K562 (cell line): Measurements from ENCODE around the gene CDK9. TPM values are rescaled to one million over a fixed set of nuclear protein-coding genes. Genes with fewer than 3 reads are reported as not detected.

ENCODE experiments used
- CBX3 ChIP-seq, 2 experiments: IDR thresholded peaks; 1 replicate in 1 of 2; 2 replicates in 1 of 2; pipeline ENCODE4 v1.6.1; 2012; ENCODE audit warnings: inconsistent platforms in 2 of 2, low read length in 2 of 2, borderline replicate concordance in 1 of 2, control low read depth in 1 of 2
- CXXC5 ChIP-seq: fragments of 250-450 bp; sonication (Bioruptor Pico); IDR thresholded peaks from 2 replicates; pipeline ENCODE4 v1.8.0; 2022; ENCODE audit warnings: inconsistent platforms, mild to moderate bottlenecking, moderate library complexity
- E2F4 ChIP-seq: sonication (generic); formaldehyde crosslinking; IDR thresholded peaks from 2 replicates; pipeline ENCODE4 v1.8.0; 2022; ENCODE audit warnings: mild to moderate bottlenecking, low read depth, missing genetic modification reagents
- HDAC3 ChIP-seq: fragments of 450-650 bp; IDR thresholded peaks from 2 replicates; pipeline ENCODE4 v1.6.1; 2018; ENCODE audit warnings: borderline replicate concordance, mild to moderate bottlenecking, moderate library complexity; ENCODE audit not compliant: partially characterized antibody
- IFI16 ChIP-seq: fragments of 250-450 bp; sonication (Bioruptor Pico); IDR thresholded peaks from 2 replicates; pipeline ENCODE4 v2.1.2; 2022; ENCODE audit warnings: mild to moderate bottlenecking, inconsistent platforms
- NCOA2 ChIP-seq, 2 experiments: fragments of 450-650 bp; IDR thresholded peaks; 2 replicates each; pipeline ENCODE4 v1.6.1; 2018; ENCODE audit warnings: mild to moderate bottlenecking in 2 of 2, moderate library complexity in 1 of 2; ENCODE audit not compliant: partially characterized antibody in 2 of 2
- PKNOX1 ChIP-seq: fragments of 450-650 bp; IDR thresholded peaks from 2 replicates; pipeline ENCODE4 v1.6.1; 2016
- RERE ChIP-seq: sonication (generic); formaldehyde crosslinking; IDR thresholded peaks from 2 replicates; pipeline ENCODE4 v1.8.0; 2023; ENCODE audit warnings: missing genetic modification reagents, mild to moderate bottlenecking, borderline replicate concordance
- SMARCA4 ChIP-seq: fragments of 450-650 bp; IDR thresholded peaks from 2 replicates; pipeline ENCODE4 v1.6.1; 2016
- SMARCE1 ChIP-seq: fragments of 450-650 bp; IDR thresholded peaks from 2 replicates; pipeline ENCODE4 v1.7.1; 2016; ENCODE audit warnings: mild to moderate bottlenecking
- SRSF9 ChIP-seq: fragments of 200-400 bp; formaldehyde crosslinking; IDR thresholded peaks from 2 replicates; pipeline ENCODE4 v1.6.1; 2017; ENCODE audit warnings: low read depth, low read length, borderline replicate concordance
- ZHX1 ChIP-seq: fragments of 150-350 bp; conservative IDR thresholded peaks from 2 replicates; pipeline ENCODE4 v1.6.1; 2014; ENCODE audit warnings: low read length
- ZNF146 ChIP-seq: IDR thresholded peaks from one replicate; pipeline ENCODE4 v1.6.1; 2018; ENCODE audit warnings: missing compliant biosample characterization; ENCODE audit not compliant: unreplicated experiment
- polyA plus RNA-seq, 8 experiments: library from polyadenylated mRNA; depleted of rRNA in 4 of 8; stranded (reverse) in 5 of 8; unstranded in 3 of 8; fragments of >200 nt; fragmentation: Nextera tagmentation in 2 of 8; fragmentation: Illumina TruSeq in 1 of 8; extraction: Ambion mirVana in 2 of 8; extraction: Trizol in 1 of 8; gene quantifications; 2 replicates each; pipeline versions ENCODE4 v1.2.1 to v1.2.3, GENCODE V29; 2011 to 2014; ENCODE audit warnings: inconsistent platforms in 1 of 8, missing spikeins in 1 of 8
- total RNA-seq, 7 experiments: library from RNA; depleted of rRNA in 6 of 7; stranded (reverse); fragments of >200 nt in 6 of 7; fragmentation: Illumina TruSeq in 2 of 7; extraction: Trizol in 2 of 7; gene quantifications; 2 replicates each; pipeline versions ENCODE4 v1.2.1 to v1.2.3, GENCODE V29; 2011 to 2021; ENCODE audit warnings: low replicate concordance in 1 of 7

CDK9 gene
- total and polyA plus RNA-seq, 9 of the 15 experiments (the other 6 are each of a cell fraction or from before 2014, with no cell fraction given): 4.2 to 78.6 (median 33.0) TPM

GRCh38 chr9:127741831-127742434 is 43.9 kb upstream of the CDK9 start (continued):
- TF ChIP-seq ZHX1 (no peak), NCOA2 (IDR thresholded peaks at IDR 0.05; ENCODE audit: partially characterized antibody in 2 of 2) (no peak), CXXC5 (CRISPR knock-in tag) (no peak), ZNF146 (no peak), RERE (no peak), HDAC3 (no peak), SMARCA4 (peak; percentile 36; the same call in 1 of the 2 replicates), IFI16 (CRISPR knock-in tag) (no peak), SMARCE1 (0 out of 2 replicates have a peak, but pooled peaks have one; percentile 52), E2F4 (CRISPR knock-in tag) (no peak), PKNOX1 (peak; percentile 94), CBX3 (IDR thresholded peaks at IDR 0.05; ENCODE audit: borderline replicate concordance in 1 of 2, low read length in 2 of 2) (no peak), SRSF9 (no peak)
